ENCODE results near the gene ADAP1. TPM values are rescaled to one million over a fixed set of nuclear protein-coding genes. Genes with fewer than 3 reads are reported as not detected.

ADAP1 gene
- total and polyA plus RNA-seq, 2 of the 8 experiments (the other 6 are each of a cell fraction or from before 2014, with no cell fraction given), result 5.8 to 6.1 TPM

DNA sequence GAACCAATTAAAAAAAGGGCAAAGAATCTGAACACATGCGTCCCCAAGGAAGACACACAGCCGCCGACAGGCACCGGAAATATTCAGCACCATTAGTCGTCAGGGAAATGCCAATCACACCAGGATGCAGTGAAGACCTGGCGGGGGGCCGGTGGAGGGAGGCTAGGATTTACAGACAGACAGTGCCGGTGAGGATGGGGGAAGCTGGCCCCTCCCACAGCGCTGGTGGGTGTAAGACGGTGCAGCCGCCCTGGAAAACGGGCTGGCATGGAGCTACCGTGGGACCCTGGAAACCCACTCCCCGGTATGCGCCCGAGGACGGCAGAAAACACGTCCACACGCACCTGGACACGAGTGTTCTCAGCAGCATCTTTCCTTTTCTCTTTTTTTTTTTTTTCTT, 4.8 kb upstream of the ADAP1 start:
- Histone ChIP-seq H3K9ac (replicated peaks in 1 of 4; ENCODE audit: extremely low read depth in 1 of 4, low read depth in 3 of 4, low read length in 3 of 4) (no peak overlapping the region), H2BK20ac (ENCODE audit: low read length) (no peak overlapping the region), H3K14ac (ENCODE audit: insufficient read length) (no peak overlapping the region), H2AFZ (ENCODE audit: low read length) (no peak overlapping the region), H2BK12ac (ENCODE audit: low read depth, low read length) (no peak overlapping the region), H3K18ac (ENCODE audit: extremely low read depth, low read length) (no peak overlapping the region), H3K36me3 (ENCODE audit: control insufficient read depth in 2 of 4, insufficient read depth in 4 of 4, low read length in 3 of 4) (no peaks in the 10 kb centered on the region), H3K23ac (ENCODE audit: insufficient read length) (no peak overlapping the region), H2BK120ac (replicated peaks; ENCODE audit: low read depth, low read length) (no peak overlapping the region), H3K4me2 (ENCODE audit: insufficient read depth in 1 of 2, low read depth in 2 of 2, low read length in 2 of 2) (no peak overlapping the region), H3K9me3 (ENCODE audit: insufficient read depth in 2 of 2, low read depth in 1 of 2, low read length in 1 of 2) (peaks cover 0 to 3% of the 10 kb centered on the region in 2 experiments; a peak in 1 of 4 replicates), H3K79me1 (ENCODE audit: low read depth, low read length) (no peaks in the 10 kb centered on the region), H2AK5ac (ENCODE audit: low read depth, low read length) (no peak overlapping the region), H4K91ac (replicated peaks; ENCODE audit: insufficient read length, low read length) (no peak overlapping the region), H2BK15ac (ENCODE audit: low read length) (no peak overlapping the region), H3K79me2 (ENCODE audit: control insufficient read depth in 1 of 2, insufficient read depth in 2 of 2, low read length in 2 of 2) (no peaks in the 10 kb centered on the region), H3K27ac (ENCODE audit: low read depth, low read length) (no peak overlapping the region), H3K4ac (replicated peaks; ENCODE audit: insufficient read length, low read depth, low read length) (no peak overlapping the region), H2BK5ac (ENCODE audit: low read depth, low read length) (no peak overlapping the region), H4K20me1 (replicated peaks in 1 of 2; ENCODE audit: control insufficient read depth in 1 of 2, insufficient read depth in 2 of 2, low read length in 2 of 2) (peaks cover 0 to 3% of the 10 kb centered on the region in 2 experiments), H3K56ac (replicated peaks; ENCODE audit: insufficient read length, low read depth, low read length) (no peak overlapping the region), H3K4me3 (ENCODE audit: extremely low read depth in 1 of 4, insufficient read depth in 2 of 4, low read depth in 3 of 4, low read length in 4 of 4) (no peak overlapping the region), H3K4me1 (replicated peaks in 1 of 4; ENCODE audit: control insufficient read depth in 3 of 4, insufficient read depth in 4 of 4, low read length in 3 of 4) (peaks cover 0 to 16% (median 5%) of the 10 kb centered on the region in 4 experiments; a peak in 5 of 7 replicates), H3K27me3 (replicated peaks in 1 of 4; ENCODE audit: control insufficient read depth in 3 of 4, extremely low read depth in 1 of 4, insufficient read depth in 3 of 4, low read length in 3 of 4) (peaks cover 0 to 8% (median 5%) of the 10 kb centered on the region in 4 experiments; a peak in 5 of 7 replicates), H4K5ac (ENCODE audit: insufficient read length, low read depth, low read length) (no peak overlapping the region), H3K23me2 (ENCODE audit: low read depth, low read length) (no peaks in the 10 kb centered on the region; the same call in 1 of the 2 replicates), H4K8ac (ENCODE audit: extremely low read depth, insufficient read depth, low read length) (no peak overlapping the region)
- WGBS, 2 experiments (ENCODE audit: extremely low coverage in 1 of 2, insufficient coverage in 1 of 2, insufficient read length in 1 of 2, insufficient replicate concordance in 2 of 2, low coverage in 1 of 2, low lambda C conversion rate in 2 of 2, missing lambda C conversion rate in 1 of 2), result 86% methylated on average over 14 of the region's 20 CpGs; no CpG with 5 or more reads in 1 of the 2 experiments
- no peak for FAIRE-seq
- no peak for DNase-seq (ENCODE audit: low read depth in 1 of 2, low spot score in 2 of 2)
- ChIA-PET POLR2A (ENCODE audit: partially characterized antibody) (interaction anchor here (1.8 kb wide), 1 partner anchor 14 kb away, joined by 4 read pairs; no protein-coding TSS in a partner anchor), CTCF (ENCODE audit: partially characterized antibody) (interaction anchor here (1.5 to 4.6 kb wide), 2 partner anchors 7 to 14 kb away, joined by 7 to 37 read pairs; no protein-coding TSS in a partner anchor)
- TF ChIP-seq JUND (IDR thresholded peaks at IDR 0.05; ENCODE audit: low read length) (no peak), SIRT6 (IDR thresholded peaks at IDR 0.05; ENCODE audit: low read length) (no peak), HDAC6 (IDR thresholded peaks at IDR 0.05; ENCODE audit: low read depth, low read length) (no peak)
- TF ChIP-seq, protein P1, sequence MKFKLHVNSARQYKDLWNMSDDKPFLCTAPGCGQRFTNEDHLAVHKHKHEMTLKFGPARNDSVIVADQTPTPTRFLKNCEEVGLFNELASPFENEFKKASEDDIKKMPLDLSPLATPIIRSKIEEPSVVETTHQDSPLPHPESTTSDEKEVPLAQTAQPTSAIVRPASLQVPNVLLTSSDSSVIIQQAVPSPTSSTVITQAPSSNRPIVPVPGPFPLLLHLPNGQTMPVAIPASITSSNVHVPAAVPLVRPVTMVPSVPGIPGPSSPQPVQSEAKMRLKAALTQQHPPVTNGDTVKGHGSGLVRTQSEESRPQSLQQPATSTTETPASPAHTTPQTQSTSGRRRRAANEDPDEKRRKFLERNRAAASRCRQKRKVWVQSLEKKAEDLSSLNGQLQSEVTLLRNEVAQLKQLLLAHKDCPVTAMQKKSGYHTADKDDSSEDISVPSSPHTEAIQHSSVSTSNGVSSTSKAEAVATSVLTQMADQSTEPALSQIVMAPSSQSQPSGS (IDR thresholded peaks at IDR 0.05; ENCODE audit: low read length), result no peak
